GM12801 (cell line): ENCODE measurements around the gene NTN5.

Source experiments
- TF ChIP-seq, protein P1 (sequence below): IDR thresholded peaks from one replicate; pipeline ENCODE4 v1.5.1; 2011; ENCODE audit warnings: control low read depth; ENCODE audit not compliant: insufficient read length; ENCODE audit errors: extremely low read depth

The NTN5 gene

DNA sequence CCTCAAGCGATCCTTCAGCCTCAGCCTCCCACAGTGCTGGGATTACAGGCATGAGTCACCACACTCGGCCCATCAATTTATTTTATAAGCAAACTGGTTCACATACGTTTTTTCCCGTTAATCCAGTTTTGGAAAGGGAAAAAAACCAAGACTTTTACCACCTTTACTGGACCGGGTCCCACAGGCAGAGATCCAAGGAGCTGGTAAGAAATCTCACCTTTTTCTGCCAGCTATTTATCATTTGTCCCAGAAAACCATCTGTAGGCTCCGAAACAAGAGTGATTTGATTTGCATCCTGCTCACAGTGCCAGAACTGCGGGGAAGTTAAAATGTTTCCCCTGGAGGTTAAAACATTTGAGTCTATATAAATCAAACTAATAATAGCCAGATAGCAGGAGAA, 16.6 kb upstream of the NTN5 start:
- TF ChIP-seq, protein P1, sequence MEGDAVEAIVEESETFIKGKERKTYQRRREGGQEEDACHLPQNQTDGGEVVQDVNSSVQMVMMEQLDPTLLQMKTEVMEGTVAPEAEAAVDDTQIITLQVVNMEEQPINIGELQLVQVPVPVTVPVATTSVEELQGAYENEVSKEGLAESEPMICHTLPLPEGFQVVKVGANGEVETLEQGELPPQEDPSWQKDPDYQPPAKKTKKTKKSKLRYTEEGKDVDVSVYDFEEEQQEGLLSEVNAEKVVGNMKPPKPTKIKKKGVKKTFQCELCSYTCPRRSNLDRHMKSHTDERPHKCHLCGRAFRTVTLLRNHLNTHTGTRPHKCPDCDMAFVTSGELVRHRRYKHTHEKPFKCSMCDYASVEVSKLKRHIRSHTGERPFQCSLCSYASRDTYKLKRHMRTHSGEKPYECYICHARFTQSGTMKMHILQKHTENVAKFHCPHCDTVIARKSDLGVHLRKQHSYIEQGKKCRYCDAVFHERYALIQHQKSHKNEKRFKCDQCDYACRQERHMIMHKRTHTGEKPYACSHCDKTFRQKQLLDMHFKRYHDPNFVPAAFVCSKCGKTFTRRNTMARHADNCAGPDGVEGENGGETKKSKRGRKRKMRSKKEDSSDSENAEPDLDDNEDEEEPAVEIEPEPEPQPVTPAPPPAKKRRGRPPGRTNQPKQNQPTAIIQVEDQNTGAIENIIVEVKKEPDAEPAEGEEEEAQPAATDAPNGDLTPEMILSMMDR = no peak

DNA sequence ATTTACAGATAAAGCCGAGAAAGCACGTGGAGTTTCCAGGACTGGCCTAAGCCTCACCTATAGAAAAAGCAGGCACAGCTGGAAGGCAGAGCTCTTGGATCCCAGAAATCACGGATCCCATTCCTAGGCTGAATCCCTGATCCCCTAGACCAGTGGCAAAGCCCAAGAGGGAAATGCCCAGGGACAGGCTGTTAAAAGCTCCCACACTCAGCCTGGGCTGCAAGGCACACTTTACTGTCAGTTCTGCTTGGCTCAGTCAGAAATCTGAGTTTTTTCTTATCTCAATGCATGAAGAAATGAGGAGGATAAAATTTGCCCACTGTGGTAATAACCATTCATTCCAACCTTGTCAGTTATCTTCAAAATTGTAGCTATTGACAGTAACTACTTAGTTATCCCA, 15.0 kb upstream of the NTN5 start:
- TF ChIP-seq, protein P1 = no peak

DNA sequence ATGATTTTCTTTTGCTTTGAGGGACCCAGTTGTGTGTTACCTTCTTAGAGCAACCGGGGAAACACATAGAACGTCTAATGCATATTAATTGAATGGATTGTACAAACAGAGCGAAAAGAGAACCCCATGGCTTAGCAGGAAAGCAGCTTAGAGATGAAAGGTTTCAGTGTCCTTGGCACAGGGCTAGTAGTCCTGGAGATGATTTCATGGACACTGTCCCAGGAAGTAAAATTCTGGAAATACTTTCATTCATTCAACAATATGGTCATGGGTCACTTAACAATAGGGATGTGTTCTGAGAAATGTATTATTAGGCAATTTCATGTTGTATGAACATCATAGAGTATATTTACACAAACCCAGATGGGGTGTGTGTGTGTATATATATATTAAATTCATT, 13.3 kb upstream of the NTN5 start:
- TF ChIP-seq, protein P1 = no peak

DNA sequence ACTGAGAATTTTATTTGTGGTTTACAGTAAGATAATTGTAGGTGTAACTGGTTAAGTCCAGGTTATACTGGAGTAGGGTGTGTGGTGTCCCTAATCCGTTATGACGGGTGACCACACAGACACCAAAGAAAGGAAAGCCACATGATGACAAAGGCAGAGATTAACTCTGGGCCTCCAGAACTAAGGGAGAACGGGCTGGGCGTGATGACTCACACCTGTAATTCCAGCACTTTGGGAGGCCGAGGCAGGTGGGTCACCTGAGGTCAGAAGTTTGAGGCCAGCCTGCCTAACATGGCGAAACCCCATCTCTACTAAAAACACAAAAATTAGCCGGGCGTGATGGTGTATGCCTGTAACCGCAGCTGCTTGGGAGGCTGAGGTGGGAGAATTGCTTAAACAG, 12.8 kb upstream of the NTN5 start:
- TF ChIP-seq, protein P1 = no peak

DNA sequence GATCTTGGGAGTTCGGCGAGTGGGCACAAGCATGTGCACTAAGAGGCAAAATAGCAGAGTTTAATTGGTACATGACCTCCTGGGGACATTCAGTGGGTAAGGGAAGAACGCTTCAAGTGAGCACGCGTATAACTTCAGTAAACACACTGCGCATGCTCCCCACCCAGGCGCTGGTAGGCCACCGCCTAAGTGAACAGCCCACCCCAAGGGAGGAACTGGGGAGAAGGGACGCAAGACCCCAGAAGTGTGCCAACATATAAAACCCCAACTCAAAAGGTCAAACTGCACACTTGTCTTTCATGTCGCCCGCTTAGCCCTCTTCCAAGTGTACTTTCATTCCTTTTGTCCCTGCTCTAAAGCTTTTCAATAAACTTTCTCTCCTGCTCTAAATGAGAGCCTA, 10.5 kb upstream of the NTN5 start:
- TF ChIP-seq, protein P1 = no peak

DNA sequence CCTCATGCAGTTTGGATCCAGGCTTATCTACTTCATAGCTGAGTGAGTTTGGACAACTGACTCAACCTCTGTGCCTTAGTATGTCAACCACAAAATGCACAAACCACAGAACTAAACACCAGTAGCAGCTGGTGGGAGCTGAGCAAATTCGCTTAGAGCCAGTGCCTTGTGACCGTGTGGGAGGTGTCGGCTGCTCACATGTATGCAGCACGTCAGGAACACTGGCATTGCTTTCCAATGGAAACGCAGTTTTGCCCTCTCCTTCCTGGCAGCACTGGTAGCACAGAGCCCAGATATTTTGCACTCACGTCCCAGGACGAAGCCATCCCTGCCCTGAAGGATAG, 8.3 kb upstream of the NTN5 start:
- TF ChIP-seq, protein P1 = no peak

DNA sequence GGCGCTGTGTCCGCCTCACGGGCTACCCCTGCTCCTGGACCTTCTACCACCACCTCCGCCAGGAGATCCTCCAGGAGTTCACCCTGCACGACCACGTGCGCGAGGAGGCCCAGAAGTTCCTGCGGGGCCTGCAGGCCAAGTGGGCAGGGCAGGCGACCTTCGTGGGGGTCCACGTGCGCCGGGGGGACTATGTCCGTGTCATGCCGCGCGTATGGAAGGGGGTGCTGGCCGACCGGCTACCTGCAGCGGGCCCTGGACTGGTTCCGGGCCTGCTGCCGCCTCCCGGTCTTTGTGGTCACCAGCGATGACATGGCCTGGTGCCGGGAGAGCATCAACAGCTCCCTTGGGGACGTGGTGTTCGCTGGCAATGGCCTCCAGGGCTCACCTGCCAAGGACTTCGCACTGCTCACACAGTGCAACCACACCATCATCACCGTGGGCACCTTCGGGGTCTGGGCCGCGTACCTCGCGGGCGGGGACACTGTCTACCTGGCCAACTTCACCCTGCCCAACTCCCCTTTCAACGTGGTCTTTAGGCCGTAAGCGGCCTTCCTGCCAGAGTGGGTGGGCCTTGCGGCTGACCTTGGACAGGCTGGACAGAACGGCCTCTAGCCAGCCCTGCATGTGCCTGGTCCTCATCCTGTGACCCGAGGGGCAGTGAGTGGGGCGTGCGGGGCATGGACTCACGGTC, 7.8 kb upstream of the NTN5 start:
- TF ChIP-seq, protein P1 = no peak
